Suprapubic skin (tissue), 4 donors: Measurements from ENCODE around the gene MINPP1. TPM values are rescaled to one million over a fixed set of nuclear protein-coding genes. Genes with fewer than 3 reads are reported as not detected.

Source experiments
- DNase-seq, 2 donors: peaks; one replicate each; pipeline ENCODE4 v3.0.0-alpha.2; 2019; ENCODE audit warnings: low spot score in 2 of 2
- H3K27ac ChIP-seq: fragments of 200-600 bp; sonication (generic); one replicate; pipeline ENCODE4 v1.5.1; 2019
- H3K27me3 ChIP-seq: fragments of 200-600 bp; sonication (generic); one replicate; pipeline ENCODE4 v1.5.1; 2019
- H3K36me3 ChIP-seq: fragments of 200-600 bp; sonication (generic); one replicate; pipeline ENCODE4 v1.5.1; 2019
- H3K4me1 ChIP-seq: fragments of 200-600 bp; sonication (generic); one replicate; pipeline ENCODE4 v1.5.1; 2019
- H3K4me3 ChIP-seq: fragments of 200-600 bp; sonication (generic); one replicate; pipeline ENCODE4 v1.5.1; 2019; ENCODE audit warnings: mild to moderate bottlenecking
- H3K9me3 ChIP-seq: fragments of 200-600 bp; sonication (generic); one replicate; pipeline ENCODE4 v1.5.1; 2019
- EP300 ChIP-seq: sonication (generic); formaldehyde crosslinking; IDR thresholded peaks from one replicate; pipeline ENCODE4 v1.6.1; 2017; ENCODE audit warnings: antibody characterized with exemption
- POLR2A ChIP-seq, 2 donors: fragments of 450-650 bp; IDR thresholded peaks; one replicate each; pipeline ENCODE4 v1.6.1; 2017; ENCODE audit warnings: antibody characterized with exemption in 2 of 2, mild to moderate bottlenecking in 2 of 2, moderate library complexity in 2 of 2
- POLR2AphosphoS5 ChIP-seq, 3 donors: sonication (generic); formaldehyde crosslinking; IDR thresholded peaks; one replicate each; pipeline ENCODE4 v1.6.1; 2017; ENCODE audit warnings: antibody characterized with exemption in 3 of 3
- WGBS: methylation state at CpG from one replicate; pipeline ENCODE4 v1.1.5; 2018; 5-methylcytosine and 5-hydroxymethylcytosine counted together
- total RNA-seq, 4 donors: library from RNA; depleted of rRNA; stranded (reverse); fragments of >200 nt; gene quantifications; one replicate each; pipeline ENCODE4 v1.1.0, GENCODE V29; 2016
- TF ChIP-seq, protein P1 (sequence below), 2 donors: fragments of 200-600 bp in 1 of 2; fragments of 450-650 bp in 1 of 2; sonication (generic) in 1 of 2; IDR thresholded peaks; one replicate each; pipeline ENCODE4 v1.5.1; 2016 to 2019; ENCODE audit warnings: antibody characterized with exemption in 2 of 2, mild to moderate bottlenecking in 1 of 2, moderate library complexity in 1 of 2

Gene MINPP1
- total RNA-seq, 4 donors from 2014 or later: 7.7 to 19.3 (median 15.2) TPM

DNA sequence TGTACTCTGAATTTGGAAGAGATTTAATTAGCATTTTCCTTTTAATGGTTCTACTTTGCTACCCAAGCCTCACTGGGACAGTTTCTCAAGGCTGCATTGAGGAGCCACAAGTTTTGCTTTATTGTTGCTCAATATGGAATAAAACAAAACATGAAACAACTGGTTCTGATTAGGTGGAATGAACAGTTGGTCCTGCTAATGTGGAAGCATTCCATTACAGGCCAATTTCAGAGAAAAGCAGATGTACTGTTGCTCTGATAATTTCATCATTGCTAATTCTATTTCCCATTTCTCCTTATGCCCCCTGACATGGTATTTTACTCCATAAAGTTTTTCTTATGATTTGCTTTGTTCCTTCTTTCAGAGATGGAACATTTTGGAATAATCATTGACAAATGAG, 89.0 kb downstream of the MINPP1 start:
- Histone ChIP-seq H3K4me1 (peaks cover 16% of the 10 kb centered on the region), H3K9me3 (no peaks in the 10 kb centered on the region), H3K4me3 (no peak overlapping the region), H3K36me3 (no peaks in the 10 kb centered on the region), H3K27ac (peak overlapping the region; percentile 64), H3K27me3 (no peaks in the 10 kb centered on the region)
- DNase-seq: no peak
- TF ChIP-seq POLR2AphosphoS5 (IDR thresholded peaks at IDR 0.05): peak in 1 of 3 donors; percentile 14
- TF ChIP-seq, protein P1, sequence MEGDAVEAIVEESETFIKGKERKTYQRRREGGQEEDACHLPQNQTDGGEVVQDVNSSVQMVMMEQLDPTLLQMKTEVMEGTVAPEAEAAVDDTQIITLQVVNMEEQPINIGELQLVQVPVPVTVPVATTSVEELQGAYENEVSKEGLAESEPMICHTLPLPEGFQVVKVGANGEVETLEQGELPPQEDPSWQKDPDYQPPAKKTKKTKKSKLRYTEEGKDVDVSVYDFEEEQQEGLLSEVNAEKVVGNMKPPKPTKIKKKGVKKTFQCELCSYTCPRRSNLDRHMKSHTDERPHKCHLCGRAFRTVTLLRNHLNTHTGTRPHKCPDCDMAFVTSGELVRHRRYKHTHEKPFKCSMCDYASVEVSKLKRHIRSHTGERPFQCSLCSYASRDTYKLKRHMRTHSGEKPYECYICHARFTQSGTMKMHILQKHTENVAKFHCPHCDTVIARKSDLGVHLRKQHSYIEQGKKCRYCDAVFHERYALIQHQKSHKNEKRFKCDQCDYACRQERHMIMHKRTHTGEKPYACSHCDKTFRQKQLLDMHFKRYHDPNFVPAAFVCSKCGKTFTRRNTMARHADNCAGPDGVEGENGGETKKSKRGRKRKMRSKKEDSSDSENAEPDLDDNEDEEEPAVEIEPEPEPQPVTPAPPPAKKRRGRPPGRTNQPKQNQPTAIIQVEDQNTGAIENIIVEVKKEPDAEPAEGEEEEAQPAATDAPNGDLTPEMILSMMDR (IDR thresholded peaks at IDR 0.05): no peak
- TF ChIP-seq POLR2A (IDR thresholded peaks at IDR 0.05): no peak

DNA sequence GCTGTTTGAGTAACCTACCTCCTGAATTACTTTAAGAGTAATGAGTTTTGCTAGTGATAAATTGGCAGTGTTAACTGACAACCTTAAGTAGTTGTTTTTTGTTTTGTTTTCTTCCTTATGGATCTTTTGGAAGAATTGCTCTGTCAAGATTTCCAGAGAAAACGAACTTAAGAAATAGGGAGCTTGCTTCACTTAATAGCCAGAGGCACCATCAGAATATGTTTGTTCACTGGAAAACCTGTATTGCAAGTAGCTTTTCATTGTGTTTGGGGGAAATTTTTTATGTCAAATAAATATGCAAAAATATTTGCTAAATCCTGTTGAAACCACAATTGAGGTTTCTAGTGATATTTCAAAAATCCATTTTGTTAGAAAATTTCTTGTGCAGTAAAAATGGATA, 89.5 kb downstream of the MINPP1 start:
- Histone ChIP-seq H3K27me3 (no peaks in the 10 kb centered on the region), H3K9me3 (no peaks in the 10 kb centered on the region), H3K4me3 (no peak overlapping the region), H3K36me3 (no peaks in the 10 kb centered on the region), H3K27ac (peak overlapping the region; percentile 20), H3K4me1 (peaks cover 16% of the 10 kb centered on the region)
- WGBS: 40% methylated on average over 1 of the region's 1 CpG
- no peak for DNase-seq
- no peak for TF ChIP-seq POLR2AphosphoS5 (IDR thresholded peaks at IDR 0.05)
- TF ChIP-seq, protein P1 (IDR thresholded peaks at IDR 0.05): no peak
- no peak for TF ChIP-seq EP300
- no peak for TF ChIP-seq POLR2A (IDR thresholded peaks at IDR 0.05)

DNA sequence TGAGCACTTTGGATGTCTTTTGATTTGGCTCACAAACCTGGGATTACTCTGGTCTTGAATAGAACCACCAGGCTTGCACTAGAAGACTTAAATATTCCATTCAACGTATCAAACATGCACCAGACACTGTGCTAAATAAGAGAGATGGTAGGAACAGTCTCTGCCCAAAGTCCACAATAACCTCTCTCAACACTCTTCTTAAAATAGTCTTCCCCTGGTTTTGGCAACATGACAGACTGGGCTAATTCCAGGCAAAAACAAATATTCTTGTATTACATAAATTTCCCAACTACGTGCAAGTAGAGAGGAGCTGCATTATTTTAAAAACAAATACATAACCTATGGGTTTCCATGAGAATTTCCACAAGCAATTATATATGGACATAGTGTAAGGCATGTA, 90.2 kb downstream of the MINPP1 start:
- Histone ChIP-seq H3K27ac (no peak overlapping the region), H3K27me3 (no peaks in the 10 kb centered on the region), H3K4me3 (no peak overlapping the region), H3K9me3 (no peaks in the 10 kb centered on the region), H3K36me3 (no peaks in the 10 kb centered on the region), H3K4me1 (peaks cover 16% of the 10 kb centered on the region)
- WGBS: 71% methylated on average over 2 of the region's 2 CpGs
- TF ChIP-seq, protein P1 (IDR thresholded peaks at IDR 0.05): no peak
- TF ChIP-seq POLR2A (IDR thresholded peaks at IDR 0.05): no peak
- TF ChIP-seq POLR2AphosphoS5 (IDR thresholded peaks at IDR 0.05): no peak
- TF ChIP-seq EP300: no peak
- DNase-seq: no peak

DNA sequence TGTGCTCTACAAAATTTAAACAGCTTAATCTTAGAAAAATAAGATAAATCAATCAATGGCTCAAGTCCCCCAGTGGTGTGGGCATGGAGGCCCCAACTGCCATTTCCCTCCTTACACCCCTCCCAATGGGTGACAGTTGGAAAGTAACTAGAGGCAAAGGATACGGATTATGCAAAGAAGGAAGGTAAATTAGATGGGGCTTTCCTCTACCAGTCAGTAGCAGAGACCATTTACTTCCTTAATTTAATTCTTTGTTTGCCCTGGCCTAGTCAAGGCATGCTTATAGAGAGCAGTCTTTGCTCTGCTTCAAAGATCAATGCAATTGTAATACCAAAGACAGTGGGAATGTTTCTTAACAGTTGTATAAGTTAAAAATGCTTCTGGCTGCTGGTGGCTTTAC, 91.7 kb downstream of the MINPP1 start:
- H3K36me3 ChIP-seq: no peaks in the 10 kb centered on the region
- WGBS: 81% methylated on average over 1 of the region's 1 CpG
- H3K27me3 ChIP-seq: no peaks in the 10 kb centered on the region
- peaks cover 16% of the 10 kb centered on the region for H3K4me1 ChIP-seq
- TF ChIP-seq, protein P1 (IDR thresholded peaks at IDR 0.05): no peak
- no peak for TF ChIP-seq EP300
- no peak for TF ChIP-seq POLR2AphosphoS5 (IDR thresholded peaks at IDR 0.05)
- TF ChIP-seq POLR2A (IDR thresholded peaks at IDR 0.05): no peak
- DNase-seq: no peak
- H3K9me3 ChIP-seq: no peaks in the 10 kb centered on the region
- no peak overlapping the region for H3K27ac ChIP-seq
- no peak overlapping the region for H3K4me3 ChIP-seq

DNA sequence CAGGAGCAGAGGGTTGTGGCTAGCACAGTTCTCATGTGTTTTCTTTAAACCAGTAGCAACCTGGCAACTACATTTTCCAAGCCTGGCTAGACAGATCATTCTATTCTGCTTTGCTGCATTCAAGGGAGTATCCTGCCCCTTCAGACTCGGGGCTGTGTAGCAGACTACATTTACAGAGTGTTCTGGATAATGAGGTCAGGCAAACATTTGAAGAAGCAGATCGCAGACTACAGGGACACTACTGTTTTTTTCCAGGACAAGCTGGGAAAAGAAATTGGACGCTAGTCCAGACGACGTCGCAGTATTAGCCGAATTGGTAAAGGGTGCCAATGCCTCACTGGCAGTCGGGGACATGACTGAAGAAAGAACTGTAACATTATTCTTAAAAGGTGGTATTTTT, 94.0 kb downstream of the MINPP1 start:
- no peaks in the 10 kb centered on the region for H3K27me3 ChIP-seq
- H3K27ac ChIP-seq: no peak overlapping the region
- peaks cover 12% of the 10 kb centered on the region for H3K4me1 ChIP-seq
- no peaks in the 10 kb centered on the region for H3K36me3 ChIP-seq
- H3K9me3 ChIP-seq: no peaks in the 10 kb centered on the region
- TF ChIP-seq, protein P1 (IDR thresholded peaks at IDR 0.05): no peak
- TF ChIP-seq POLR2AphosphoS5 (IDR thresholded peaks at IDR 0.05): no peak
- TF ChIP-seq POLR2A (IDR thresholded peaks at IDR 0.05): no peak
- no peak for TF ChIP-seq EP300
- no peak overlapping the region for H3K4me3 ChIP-seq
- DNase-seq: no peak
- 82% methylated on average over 8 of the region's 8 CpGs for WGBS
